Measurements from ENCODE around the gene CACHD1.
"Not testable (repeated sequence)": the region's sequence is repeated elsewhere in the genome, so short reads cannot be mapped to it uniquely, and the experiment has no call there.

CACHD1 gene

DNA sequence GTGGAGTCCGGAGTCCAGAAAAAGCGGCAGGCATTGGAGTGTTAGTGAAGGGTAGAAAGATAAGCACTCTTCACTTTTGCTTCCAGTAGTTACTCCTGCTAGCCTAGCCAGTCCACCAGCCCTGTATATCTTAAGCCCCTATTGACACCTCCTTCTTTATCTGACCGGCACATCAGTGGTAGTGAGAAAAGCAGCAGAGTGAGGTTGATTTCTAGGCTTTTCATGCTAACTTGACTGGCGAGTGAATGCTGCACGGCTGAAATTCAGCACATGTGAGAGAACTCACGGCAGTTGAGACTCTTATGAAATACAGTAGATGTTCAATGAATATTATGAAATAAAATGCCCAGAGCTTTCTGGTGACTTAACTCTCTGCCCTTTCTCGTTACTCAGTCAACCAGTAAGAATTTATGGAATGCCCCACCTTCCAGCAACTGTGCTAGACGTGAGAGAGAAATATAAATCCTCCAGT lies 128.2 kb downstream of the CACHD1 start:
- DNase-seq: peak; percentile 90

DNA sequence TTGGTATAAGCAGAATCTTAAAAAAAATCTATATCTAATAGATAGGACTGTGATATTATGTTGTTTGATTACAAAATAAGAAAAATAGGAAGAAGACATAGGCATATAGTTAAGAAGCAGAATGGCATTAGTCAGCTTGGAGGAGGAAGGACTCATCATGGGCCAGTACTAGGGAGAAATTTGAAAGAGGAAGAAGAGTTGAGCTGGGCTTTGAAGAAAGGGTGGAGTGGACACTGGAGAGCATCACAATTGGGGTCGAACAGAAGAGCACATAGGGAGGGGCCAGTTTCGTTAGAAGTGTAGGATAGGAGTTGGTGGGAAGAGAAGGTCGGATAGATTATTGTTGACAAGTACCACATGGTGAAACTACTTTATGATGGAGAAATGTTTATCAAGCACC lies 129.3 kb downstream of the CACHD1 start:
- DNase-seq: no peak

DNA sequence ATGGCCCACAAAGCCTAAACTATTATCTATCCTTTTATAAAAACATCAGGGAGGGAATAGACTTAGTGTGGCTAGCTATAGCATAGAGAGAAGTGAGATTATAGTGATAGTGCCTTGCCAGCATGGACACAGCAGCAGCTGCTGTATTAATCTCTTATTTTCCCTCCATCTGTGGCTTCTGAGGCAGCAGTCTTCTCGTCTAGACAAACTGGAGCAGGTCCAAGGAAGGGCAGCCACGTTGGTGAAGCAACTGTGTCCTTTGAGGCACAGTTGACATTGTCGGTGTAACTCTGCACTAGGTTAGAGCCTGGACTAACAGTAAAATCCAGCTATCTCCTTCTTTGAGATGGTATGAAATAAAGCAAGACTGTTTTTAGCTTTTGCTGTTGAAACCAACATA lies 131.3 kb downstream of the CACHD1 start:
- no peak for DNase-seq

DNA sequence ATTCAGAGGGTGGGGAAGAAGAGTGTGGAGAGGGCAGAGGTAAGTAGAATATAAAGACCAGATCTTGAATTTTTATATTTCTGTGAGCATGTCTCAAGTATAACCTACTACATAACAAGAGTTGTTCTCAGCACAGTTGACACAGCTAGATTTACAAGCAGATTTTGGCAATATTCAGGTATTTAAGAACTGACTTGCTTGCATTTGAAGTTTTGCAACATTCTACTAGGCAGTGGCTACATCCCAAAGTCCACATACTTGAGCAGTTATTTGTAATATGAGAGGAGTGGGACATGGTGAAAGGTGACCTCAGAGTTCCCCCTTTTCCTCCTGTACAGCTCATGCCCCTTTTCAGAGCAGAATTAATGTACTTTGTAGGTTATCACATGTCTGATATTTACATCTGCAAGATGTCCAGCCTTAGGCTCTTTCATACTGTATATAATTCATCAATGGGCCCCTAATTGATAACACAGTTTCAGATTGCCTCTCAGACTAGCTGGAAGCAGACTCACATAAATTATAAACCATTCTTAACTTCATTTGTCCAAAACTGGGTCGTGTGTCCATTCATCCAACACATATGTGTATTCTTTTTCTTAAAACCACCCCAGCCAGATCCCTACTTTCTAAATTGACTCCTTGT lies 138.2 kb downstream of the CACHD1 start:
- DNase-seq: no peak

DNA sequence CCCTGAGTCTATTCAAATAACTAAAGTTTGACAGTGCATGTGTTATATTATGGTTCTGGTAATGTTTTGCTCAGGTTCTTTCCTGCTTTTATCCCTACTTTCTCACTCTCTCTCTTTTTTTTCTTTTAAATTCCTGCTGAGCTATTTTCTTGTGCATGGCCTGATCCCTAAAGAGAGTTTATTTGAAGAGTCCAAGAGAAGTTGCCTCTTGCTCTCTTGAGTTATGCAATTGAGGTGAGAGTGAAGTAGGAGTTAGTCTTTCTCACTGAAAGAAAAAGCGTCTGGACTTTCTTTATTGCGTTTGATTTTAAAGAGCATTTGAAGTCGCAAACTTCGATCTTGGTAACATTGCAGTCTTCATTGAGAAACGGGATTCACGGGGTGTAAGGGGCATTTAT lies 138.7 kb downstream of the CACHD1 start:
- DNase-seq: no peak

DNA sequence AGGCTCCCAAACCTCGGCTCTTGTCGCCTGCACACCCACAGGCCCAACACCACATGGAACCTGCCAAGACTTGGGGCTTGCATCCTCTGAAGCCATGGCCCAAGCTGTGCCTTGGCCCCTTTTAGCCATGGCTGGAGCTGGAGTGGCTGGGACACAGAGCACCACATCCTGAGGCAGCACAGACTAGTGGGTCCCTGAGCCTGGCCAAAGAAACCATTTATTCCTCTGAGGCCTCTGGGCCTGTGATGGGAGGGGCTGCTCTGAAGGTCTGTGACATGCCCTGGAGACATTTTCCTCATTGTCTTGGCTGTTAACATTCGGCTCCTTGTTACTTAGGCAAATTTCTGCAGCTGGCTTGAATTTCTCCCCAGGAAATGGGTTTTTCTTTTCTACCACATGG lies 141.0 kb downstream of the CACHD1 start:
- DNase-seq: not testable (repeated sequence)

DNA sequence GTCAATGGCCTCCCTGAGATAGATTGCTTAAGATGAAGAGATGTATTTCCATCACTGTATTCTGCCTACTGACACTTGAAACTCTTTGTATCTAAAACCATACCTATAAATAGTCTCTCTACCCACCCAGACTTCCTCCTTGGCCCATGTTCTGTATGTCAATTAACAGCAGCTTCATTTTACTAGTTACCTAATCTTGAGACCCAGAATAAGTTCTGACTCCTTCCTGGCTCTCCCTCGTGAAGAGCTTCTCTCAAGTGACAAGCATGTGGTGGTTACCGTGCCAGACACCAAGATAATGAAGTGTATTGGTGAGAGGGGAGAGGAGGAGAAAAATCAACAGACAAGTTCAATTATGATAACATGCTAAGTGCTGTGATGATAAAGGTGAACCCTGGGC lies 146.1 kb downstream of the CACHD1 start:
- DNase-seq: no peak

DNA sequence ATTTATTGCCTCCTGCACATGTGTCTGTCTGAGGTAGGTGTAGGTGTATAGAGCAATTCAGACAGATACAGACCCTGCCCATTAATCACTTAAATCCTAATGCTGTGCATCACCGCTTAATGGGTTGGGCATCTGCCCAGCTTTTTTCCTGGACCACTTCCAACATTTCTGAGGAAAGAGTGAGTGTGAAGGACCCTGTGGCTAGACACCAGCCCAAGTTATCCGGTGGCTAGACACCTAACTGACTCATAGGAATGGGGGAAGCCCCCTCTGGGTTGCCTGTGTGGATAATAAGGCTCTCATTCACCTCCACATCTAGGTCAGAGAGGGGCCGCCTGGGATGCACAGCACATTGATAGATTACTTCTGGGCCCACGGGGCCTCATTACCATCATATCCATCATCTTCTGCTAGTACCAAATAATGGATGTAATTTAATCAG lies 153.8 kb downstream of the CACHD1 start:
- DNase-seq: peak; percentile 83

DNA sequence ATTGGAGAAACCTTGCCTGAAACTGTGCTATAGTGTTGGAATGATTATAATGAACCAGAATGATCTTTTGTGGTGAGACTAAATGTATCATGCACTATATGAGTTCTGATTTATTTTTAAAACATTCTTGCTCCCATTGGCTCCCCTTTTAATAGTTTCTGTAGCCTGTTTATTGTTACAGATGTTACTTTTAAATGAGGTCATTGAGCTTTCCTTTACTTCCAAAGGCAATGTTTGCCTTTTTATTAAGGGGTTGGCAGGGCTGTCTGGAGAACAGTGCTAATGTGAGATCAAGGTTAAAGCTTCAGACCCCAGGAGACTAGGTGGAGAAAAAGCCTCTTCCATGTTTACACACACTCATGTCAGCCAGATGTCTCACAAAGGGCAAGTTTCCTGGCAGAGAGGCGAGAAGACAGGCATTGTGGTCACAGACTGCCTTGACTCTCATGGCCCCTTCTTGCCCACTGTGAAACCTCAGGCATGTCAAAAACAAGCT lies 154.3 kb downstream of the CACHD1 start:
- DNase-seq: peak; percentile 12

DNA sequence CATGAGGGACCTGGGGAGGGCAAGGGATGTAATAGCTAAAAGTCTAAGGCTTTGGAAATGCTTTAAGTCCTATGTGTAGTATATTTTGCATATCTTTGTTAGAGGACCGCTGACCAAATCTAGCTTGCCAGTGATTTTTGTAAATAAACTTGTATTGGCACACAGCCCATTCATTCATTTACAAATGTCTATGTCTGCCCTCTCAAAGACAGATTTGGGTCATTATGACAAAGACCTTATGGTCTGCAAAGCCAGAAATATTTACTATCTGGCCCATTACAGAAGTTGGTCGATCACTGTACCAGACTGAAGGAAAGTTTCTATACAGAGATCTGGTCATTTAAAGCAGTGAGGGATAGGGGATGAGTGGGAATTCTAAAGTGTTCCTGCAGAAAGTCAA lies 154.9 kb downstream of the CACHD1 start:
- DNase-seq: no peak

DNA sequence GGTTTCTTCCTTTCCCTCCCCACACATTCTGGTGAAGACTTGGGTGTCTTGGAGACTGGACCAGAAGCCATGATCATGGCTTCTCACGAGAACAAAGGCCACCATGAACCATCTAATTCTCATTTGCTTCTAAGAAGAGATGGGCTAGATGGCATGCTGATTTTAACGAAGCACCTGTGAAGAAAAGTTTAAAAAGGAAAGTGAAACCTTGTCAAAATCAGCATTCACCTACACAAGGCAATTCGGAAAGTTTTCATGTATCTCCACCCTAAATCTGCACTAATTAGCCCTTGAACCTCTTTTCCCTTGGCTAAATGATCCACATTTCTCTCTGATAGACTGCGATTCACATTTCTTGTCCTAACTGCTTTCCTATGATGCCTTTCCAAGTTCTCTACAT lies 160.7 kb downstream of the CACHD1 start:
- DNase-seq: no peak

DNA sequence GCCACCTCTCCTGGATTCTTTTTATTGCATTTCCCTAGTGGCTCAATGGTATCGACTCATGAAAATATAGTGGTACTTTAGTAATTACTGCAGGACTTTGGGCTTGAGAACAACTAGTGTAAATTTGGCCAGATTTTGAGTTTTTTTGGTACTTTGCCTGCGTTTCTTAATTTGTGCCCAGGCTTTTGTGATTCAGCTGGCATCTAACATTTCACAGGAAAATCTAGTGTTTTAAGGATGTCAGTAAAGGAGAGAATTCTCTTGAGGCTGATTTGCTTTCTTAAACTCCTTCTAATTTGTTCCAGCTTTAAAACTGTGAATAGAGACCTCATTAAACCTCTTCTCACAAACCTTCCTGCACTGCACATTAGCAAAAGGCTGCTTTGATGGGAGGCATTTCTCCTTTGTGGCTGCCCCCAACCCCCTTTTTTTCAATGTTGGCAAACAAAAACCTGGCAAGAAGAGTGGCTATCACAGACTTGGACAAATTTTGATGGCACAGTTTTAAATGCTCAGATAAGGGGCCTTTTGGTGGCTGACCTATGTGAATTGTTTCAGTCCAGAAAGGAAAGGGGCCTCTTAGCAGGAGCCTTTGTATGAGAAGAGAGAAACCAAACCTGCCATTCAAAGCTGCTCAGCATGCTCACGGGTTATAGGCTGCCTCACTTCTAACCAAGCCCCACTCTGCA lies 161.6 kb downstream of the CACHD1 start:
- no peak for DNase-seq

DNA sequence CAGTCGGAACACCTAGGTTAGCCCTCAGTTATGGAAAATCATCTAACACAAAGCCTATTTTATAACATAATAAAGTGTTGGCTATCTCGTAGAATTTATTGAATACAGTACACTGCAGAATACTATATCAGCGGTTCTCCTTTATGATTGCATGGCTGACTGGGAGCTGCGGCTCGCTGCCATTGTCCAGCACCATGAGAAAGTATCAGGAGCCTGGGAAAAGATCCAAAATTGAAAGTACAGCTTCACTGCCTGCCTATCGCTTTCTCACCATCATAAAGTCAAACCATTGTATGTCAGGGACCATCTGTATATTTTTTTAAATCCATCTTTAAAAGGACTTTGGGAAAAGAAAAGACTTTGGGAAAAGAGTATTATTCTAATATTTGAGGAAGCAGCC lies 163.0 kb downstream of the CACHD1 start:
- DNase-seq: no peak

DNA sequence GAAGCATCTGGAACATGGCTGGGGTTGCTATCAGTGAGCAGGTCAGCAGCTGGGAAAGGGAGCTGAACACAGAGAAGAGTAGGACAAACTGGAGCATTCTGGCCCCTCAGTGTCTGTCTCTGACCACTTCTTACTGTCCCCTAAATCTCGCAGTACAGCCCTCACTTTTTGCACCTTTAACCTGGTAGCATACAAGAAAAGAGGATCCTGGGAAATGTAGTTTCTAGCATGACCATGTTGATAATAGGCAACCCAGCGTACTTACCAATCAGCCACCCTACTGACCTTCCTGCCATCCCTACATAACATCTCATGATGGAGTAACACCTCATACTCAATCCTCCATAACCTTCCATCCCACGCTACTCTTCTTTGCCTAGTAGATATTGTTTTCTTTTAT lies 175.8 kb downstream of the CACHD1 start:
- DNase-seq: no peak

DNA sequence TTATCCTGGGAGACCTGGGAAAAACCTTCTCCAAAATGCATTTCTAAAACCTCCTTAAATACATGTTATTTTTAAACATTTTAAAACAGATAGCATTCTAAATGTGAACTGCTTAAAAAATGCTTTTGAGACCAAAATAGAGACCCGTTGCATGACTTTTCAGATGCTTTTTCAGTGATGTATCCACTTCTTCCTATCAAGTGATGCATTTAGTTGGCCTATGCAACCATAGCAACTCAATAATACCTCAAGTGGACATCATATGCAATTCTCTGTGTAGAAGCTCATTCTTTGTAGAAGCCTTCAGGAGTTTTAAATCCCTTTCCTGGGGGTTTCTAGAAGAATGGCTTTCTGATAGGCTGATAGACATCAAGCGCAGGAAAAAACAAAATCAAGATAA lies 180.5 kb downstream of the CACHD1 start:
- DNase-seq: no peak

DNA sequence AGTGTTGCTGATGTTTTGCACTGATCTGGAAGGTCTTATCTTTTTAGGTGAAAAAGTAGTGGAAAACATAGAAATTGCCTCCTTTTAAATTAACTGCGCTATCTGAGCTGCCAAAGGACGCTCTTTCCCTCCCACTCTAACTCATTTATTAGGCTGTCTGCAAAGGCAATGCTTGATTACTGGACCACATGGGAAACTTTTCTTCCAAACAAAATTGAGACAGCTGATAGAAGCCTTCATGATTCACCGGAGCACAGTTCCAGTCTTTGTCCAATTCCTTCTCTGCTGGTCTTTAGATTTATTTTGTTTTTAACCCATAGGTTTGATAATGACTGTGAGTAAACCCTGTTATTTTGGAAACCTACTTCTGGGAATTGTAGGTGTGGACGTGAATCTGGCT lies 181.9 kb downstream of the CACHD1 start:
- DNase-seq: no peak

DNA sequence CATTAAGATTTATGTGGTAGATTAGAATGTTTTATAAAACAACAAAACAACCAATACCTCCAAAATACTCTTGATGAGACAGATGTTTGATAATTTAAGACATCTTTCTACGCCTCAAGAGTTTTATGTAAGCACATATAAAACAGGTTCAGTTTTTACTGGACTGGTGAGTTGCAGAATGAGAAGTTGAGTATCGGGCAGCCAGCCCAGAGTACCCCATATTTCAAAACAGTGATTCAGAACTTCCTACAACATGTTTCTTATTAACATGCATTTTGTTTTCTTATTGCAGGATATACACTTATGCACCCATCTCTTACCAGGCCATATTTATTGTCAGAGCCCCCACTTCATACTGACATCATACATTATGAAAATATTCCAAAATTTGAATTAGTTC lies 183.5 kb downstream of the CACHD1 start:
- no peak for DNase-seq

DNA sequence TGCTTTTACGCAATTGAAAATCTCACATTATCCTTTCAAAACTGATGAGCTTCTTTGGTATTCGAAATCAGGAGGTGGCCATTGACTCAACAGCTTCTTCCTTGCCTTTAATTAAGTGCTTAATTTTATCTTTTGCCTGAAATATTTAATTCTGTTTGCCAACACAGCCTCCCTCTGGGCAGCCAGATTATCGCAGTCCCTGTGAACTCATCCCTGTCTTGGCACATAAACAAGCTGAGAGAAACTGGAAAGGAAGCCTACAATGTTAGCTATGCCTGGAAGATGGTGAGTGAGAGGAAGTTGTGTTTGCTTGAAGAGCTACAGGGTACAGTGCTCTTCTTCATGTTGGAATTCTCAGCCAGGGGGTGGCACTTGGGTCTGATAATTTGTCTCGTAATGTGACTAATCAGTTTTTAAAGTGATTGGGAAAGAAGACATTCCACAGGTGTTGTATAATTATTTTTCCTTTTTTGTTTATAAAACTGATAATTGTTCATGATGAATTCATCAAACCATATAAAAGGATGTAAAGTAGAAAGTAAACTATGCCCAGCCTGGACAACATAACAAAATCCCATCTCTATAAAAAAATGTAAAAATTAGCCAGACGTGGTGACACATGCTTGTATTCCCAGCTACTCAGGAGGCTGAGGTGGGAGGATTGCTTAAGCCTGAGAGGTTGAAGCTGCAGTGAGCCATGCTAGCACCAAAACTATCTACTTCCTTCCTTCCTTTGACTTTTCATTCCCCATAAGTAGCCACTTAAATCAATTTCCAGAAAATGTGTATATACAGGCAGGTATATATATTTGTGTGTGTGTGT lies 184.8 kb downstream of the CACHD1 start:
- peak; percentile 17 for DNase-seq

DNA sequence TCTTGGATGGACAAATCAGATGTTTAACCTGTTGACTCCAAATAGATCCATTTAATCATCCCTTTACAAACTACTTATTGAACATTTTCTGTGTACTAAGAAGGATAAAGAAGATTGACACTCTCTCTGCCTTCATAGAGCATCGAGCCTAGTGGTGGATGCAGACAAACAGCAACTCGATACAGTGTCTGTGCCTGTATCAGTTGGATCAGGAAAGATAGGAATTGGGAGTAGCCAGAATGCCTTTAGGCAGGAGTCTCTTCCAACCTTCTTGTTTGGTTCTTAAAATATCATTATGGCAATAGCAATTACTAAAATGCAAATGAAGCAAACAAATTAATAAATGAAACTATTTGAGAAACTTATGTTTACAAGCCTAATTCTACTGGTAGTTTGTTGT lies 185.9 kb downstream of the CACHD1 start:
- DNase-seq: no peak

DNA sequence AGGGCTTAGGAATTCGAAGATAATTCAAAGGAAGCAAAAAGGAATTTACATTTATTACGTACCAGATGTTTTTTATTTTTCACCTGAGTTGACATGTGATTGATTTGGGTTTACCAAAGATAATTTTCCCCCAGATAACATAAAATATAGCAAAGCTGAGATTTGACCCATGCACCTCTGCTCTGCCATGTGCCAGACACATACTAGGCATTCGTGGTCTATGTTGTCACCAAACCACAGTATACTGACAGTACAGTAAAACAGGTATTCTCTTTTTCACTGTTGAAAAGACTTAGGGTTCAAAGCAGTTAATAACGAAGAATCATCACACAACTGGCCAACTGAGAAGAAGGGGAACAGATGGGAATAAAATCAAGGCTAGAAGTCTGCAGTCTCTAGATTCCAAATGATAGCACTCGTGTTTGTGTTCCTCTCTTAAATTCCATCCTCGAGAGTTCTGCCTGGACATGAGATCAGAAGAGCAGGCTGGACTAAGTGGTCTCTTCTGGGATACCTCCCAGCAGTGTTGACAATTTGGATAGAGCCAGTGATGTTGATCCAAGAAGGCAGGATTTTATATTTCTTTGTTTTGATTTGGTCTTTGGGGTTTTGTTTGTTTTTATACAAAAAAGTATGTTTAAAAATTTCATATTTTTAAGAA lies 189.7 kb downstream of the CACHD1 start:
- DNase-seq: no peak

DNA sequence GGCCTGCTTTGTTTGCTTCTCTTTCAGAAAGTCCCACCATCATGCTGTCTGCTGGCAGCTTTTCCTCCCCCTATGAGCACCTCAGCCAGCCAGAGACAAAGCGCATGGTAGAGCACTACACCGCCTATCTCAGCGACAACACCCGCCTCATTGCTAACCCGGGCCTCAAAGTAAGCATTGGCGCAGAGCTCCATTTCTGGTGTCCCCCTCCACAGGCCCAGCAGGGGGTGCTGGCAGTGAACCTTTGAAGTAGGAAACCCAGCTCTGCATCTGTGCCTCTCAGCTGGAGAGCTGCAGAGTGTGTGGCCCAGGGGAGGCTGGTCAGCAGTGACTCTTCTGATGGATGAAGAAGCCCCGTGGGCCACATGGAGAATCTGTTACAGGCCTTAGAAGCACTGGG lies 193.7 kb downstream of the CACHD1 start:
- DNase-seq: no peak

DNA sequence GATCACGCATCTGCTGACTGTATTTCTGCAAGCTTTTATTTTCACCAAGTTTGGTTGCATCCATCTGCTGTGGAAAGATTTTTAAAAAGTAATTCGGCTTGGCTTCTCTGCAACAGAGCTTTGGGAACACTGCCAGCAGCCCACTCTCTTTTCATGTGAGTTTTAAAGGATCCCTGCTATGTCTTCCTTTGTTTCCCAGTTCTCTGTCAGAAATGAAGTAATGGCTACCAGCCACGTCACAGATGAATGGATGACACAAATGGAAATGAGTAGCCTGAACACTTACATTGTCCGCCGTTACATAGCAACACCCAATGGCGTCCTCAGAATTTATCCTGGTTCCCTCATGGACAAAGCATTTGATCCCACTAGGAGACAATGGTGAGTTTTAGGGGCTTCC lies 194.4 kb downstream of the CACHD1 start:
- DNase-seq: no peak

DNA sequence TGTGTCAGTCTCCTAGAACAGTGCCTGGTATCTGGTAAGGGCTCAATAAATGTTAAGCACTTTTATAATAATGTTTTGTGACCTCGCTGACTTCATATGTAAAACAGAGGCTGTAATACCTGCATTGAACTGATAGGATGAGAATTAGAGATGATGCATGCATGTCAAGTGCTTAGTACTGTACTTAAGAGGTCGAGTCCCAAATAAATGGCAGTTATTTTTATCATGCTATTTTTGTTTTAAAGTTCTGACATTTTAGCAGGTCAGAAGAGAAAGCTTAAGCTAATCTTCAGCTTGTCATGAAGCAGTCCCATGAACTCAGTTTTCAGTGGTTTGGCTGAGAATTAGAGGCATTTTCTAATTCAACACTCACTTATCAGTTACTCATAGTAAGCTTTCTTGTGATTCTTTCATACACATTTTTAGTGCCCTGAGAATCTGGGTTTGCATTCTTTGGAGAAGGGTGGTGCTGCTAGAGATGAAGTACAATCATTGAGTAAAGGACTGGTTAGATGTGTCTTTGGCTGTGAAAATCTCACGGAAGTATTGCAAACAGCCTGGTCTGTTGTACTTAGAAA lies 199.3 kb downstream of the CACHD1 start:
- no peak for DNase-seq
